ENCODE measurements around the gene ARPC1B.
"Not testable (repeated sequence)": the region's sequence is repeated elsewhere in the genome, so short reads cannot be mapped to it uniquely, and the experiment has no call there.

The ARPC1B gene

DNA sequence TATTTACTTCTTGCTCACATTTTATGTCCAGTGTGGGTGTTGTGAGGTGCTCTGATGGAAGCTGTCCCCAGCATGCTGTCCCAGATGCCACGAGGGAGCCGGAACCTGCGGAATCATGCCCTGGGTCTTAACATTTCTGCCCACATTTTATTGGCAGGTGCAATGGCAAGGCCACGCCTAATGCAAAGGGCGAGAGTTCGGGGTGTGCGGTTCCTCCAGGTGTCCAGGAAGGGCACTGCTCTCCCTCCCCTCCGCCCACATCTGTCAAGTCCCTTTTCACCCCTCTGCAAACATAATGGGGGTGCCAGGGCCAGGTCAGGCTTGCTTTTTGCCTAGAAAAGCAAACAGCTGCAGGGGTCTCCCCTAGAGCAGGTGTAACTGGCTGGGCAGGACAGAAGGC lies 17.5 kb downstream of the ARPC1B start:
- no peak for DNase-seq

DNA sequence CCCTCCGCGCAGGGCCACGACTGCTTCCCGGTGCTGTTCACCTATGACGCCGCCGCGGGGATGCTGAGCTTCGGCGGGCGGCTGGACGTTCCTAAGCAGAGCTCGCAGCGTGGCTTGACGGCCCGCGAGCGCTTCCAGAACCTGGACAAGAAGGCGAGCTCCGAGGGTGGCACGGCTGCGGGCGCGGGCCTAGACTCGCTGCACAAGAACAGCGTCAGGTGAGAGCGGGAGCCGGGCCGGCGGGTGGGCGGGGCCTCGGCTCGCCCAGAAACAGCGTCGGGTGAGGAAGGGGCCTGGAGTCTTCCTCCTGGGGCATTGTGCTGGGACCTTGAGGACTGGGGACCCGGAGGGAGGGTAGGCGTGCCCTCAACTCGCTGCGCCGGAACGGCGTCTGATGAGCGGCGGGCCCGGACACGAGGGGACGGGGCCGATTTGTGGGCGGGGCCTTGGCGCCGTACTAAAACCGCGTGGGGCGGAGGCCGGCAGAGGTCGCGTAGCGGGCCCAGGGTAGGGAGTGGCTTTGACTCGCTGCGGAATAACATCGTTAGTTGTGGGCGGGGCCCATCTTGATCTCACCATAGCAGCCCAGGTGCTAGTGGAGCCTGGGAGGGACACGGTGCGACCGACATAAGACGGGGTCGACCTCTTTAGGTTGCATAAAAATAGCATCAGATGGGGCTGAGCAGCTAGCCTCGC lies 18.3 kb downstream of the ARPC1B start:
- peak; percentile 75 for DNase-seq

DNA sequence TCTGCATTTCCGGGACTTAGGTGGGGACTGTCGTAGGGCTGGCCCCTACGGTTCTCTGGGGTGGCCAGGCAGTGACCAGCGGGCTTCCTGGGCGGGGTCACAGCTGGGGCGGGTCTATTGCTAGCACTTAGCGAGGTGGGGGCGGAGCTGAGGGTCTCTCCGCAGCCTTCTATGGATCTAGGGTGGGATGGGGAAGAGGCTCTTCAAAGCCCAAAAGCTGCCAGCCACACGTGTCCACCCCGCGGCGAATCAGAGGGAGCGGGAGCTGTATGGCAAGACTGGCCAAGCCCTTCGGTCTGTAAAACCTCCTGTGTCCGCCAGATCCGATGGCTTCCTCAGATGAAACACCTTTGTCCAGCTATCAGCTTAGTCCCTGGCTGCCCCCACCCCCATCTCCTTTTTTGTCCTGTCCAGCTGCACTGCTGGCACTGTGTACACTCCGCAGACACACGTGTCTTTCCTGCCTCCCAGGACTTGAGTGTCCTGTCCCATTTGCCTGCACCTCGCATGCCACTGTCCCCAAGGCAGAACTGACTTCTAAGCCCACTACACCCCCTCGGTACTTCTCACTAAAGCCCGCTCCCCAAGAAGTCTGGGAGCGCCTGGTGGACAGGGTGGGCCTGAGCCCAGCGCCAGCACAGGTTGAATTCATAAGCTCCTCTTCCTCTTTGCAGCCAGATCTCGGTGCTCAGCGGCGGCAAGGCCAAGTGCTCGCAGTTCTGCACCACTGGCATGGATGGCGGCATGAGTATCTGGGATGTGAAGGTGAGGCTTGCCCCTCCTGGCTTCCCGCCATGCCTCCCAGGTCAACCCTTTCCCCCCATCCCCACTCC lies 19.0 kb downstream of the ARPC1B start:
- no peak for DNase-seq

DNA sequence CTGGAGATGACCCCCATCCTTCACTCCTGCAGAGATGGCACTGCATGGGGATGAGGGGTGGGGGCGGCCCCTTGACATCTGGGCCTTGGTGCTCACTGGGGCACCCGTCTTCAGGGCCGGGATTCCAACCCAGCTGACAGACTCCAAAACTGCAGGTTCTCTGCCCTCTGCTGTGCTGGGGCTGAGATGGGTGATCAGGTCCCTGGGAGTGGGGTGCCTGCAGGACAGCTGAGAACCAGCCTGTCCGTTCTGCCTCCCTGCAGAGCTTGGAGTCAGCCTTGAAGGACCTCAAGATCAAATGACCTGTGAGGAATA lies 19.6 kb downstream of the ARPC1B start:
- no peak for DNase-seq

DNA sequence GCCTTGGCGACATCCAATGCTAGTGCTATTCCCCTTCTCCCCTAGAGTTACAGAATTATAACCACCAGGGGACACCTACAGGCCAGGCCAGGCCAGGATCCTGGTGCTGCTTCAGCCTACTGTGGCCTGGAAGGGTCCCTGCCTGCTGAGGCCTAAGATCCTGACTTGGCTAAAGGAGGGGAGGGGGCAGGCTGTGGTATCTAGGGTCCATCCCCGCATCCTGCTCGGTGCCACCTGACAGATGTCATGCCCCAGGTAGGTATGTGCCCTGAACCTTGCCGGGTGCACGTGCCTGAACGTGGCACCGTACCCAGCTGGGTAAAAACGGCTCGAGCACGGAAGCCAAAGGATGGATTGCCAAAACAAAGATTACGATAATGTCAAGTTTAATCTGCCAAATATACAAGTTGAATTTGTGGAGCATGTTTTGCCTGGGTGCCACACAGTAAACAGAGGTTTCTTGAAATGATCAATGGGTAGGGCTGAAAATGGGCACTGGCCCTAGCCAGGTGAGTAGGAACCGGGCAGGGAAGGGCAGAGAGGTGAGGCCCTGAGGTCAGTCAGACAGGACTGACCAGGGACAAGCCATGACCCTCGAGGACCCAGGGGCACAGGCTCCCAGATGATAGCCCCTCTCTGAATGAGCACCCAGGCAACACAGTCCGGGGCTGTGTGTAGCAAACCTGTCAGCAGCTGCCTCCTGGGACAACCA lies 21.2 kb downstream of the ARPC1B start:
- no peak for DNase-seq

DNA sequence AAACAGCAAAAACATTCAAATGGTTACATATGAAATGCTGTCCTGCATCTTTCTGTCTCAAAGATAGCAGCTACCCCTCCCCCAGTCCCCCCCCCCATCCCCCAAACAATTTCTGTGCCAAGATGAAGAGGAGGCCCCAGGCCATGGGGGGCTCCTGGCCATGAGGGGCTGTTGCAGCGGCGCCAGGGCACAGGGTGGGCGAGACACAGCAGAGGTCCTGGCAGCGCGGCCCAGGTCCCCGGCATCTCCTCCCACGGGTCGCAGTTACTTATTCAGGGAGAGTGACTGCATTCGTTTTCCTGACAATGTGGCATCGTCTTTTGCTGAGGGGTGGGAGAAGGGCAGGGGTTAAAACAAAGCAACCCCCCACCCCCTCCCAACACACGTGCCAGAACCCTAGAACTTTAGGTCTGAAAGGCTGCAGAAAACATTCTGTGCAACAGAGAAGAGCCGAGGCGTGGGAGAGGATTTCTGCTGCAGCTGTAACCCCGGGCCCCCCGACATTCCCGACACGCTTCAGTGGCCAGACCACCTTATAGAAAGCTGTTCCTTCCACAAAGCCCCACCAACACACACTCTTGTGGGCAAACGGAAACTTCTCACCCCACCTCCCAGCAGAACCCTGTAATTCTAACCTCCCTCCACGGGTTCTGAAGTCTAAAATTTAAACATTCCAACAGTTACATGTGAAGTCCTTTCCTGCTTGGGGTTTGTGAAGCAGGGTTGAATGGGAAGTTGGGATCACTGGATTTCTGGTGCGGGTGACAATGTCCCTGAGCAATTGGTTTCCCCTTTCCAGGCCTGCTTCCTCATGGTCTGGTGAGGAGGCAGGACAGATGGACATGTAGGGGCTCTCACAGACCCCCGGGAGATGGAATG lies 22.1 kb downstream of the ARPC1B start:
- no peak for DNase-seq

DNA sequence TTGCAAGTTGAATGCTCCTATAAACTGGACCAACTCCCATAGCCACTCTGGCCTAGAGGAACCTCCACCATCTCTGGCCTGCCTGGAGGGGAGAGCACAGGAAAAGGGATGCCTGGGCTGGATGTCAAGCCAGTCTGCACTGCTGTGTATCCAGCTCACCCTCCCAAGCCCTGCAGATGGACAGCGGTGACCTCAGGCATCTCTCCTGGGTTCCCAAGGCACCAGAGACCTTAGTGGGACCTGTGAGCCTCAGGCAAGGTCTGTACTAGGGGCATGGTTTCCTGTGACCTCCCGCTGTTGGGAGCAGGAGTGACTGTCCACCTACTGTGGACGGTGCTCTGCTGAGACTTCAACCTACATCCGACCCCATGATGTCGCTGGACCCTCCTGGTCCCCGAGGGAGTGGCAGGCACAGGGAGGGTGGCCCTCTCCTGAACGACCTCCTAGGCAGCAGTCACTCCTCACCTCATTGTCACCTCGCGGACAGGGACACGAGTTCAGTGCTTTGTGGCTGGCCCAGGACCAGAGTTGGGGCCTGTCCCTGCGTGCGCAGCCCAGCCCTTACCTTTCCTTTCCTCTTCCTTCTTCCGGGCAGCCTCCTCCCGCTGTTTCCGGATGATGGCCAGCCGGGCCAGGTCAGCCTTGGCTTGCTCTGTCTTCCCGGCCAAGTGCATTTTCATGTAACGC lies 22.9 kb downstream of the ARPC1B start:
- no peak for DNase-seq

DNA sequence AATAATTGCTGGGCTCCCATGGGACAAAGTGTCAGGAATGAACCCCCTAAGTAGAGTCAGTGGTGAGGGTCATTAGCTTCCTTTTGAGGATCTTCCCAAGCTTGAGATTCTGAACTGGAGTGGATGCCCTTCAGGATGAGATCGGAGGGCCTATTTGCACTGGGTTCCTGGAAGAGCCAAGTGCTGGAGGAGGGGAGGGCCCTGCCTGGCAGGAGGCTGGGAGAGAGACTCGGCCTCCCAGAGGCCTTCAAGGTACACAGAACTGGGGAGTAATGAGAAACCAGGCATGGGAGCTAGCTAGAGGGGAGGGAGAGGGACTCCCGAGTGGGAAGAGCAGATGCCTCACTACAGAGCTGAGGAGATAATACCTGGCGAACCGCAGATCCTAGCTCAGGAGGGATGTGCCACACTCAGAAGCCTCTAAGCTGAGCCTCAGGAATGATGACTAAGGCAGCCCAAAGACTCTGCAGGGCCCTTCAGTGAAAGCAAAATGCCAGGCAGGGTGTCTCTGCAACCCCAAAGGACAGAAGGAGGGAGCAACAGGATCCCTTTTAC lies 24.4 kb downstream of the ARPC1B start:
- no peak for DNase-seq

DNA sequence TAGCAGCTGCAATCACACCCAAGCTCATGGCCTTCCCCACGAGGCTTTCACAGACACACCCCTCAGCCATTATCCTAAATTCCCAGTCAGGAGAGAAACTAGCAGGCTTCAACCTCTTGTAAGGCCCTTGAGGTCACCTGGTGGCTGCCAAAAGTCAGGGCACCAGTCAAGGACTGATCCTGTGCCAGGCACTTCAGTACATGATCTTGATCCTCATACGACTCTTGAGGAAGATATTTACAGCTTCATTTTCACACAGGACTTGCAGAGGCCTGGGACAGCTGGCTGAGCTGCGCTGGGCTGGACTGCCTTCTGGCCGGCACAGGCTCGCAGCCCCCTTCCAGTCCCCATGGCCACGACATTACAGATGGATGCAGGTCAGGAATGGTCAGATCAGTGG lies 25.1 kb downstream of the ARPC1B start:
- DNase-seq: no peak

DNA sequence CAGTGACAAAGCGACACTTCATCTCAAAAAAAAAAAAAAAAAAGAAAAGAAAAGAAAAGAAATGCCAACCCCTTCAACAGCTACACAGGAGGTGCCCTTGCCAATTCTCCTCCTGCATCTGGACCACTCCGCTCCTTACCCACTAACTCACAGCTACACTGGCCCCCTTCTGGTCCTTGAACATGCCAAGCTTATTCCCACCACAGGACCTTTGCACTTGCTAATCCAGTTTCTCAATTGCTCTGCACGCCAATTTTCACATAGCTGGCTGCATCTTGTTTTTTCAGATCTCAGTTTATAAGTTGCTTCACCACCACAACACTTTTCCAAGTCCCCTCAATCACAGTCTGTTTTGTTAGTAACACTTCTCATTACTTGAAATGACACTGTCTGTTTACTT lies 28.3 kb downstream of the ARPC1B start:
- DNase-seq: no peak

DNA sequence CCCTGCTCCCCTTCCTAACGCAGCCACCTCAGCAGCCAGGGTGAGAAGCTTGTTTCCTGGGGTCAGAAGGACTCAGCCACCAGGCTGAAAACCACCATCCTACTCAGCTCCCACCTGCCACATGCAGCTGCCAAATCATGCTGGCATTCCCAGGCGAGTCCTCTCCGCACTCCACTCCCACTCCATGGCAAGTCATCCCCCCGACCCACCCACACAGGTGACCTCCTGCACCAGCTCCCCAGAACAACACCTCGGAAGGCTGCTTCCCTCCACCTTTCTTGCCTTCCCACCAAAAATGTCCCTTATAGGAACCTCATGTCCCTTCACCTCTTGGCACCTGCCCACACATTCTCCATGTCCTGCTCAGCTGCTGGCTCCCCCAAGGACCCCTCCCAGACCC lies 29.2 kb downstream of the ARPC1B start:
- DNase-seq: no peak

DNA sequence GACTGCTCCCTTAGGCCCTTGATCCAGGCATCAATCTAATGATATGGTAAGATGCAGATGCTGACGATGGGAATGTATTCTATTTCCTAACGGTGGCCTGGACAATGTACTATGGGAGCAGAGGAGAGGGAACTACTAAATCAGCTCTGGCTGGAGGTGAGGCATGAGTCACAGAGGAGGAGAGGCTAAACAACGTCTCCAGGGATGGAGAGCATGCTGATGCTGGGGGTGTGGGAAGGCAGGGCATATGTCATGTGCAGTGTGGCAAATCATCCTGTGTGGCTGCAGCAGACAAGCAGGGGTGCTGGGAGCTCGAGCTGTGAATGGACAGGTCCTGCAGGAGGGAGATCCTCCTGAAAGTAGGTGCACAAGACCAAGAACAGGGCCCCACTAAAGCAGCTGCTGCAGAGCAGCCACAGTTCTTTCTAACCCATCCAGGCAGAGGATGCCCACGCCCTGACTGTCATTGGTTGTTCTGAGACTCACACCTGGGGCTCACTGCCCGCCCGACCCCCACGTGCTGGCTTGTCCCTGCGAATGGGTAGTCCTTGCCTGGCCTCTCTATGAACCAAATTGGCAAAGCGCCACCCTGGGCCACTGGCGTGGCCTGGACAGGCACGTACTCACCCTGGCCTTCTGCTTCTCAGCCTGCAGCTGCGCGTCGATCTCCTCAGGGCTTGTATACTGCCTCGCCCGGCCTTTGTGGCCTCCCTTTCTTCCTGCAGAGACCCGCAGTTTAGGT lies 29.9 kb downstream of the ARPC1B start:
- no peak for DNase-seq

DNA sequence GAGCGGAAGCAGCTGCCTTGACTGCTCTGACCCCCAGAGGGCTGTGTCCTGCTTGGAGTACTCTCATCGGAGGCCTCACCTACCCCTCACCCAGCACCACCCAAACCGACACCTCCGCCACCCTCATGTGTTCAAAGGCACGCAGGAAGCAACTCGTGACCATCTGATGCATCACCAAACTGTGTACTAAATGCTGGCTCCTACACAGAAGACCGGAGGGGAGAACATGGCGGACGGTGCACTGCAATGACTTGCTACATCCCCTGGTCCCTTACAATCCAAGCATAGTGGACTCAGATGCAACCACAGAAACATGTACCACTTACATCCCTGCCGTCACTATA lies 30.4 kb downstream of the ARPC1B start:
- DNase-seq: no peak

DNA sequence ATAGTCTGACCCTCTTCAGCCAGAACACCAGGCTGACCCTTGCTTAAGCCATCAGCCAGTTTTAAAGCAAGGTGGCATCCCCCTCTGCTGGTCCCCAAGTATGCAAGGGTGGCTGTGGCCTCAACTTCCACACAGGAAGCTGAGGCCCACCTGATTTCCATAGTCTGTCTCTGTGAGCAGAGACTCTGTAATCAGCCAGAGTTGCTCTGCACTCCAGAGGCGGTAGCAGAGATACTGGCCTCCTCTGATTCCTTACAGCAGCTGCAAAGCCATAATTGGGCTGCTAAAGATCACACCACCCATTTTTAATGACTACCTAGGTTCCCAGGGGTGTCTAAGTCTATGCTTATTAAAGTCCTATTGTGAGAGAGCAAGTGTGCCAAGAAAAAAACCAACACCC lies 32.0 kb downstream of the ARPC1B start:
- peak; percentile 82 for DNase-seq

DNA sequence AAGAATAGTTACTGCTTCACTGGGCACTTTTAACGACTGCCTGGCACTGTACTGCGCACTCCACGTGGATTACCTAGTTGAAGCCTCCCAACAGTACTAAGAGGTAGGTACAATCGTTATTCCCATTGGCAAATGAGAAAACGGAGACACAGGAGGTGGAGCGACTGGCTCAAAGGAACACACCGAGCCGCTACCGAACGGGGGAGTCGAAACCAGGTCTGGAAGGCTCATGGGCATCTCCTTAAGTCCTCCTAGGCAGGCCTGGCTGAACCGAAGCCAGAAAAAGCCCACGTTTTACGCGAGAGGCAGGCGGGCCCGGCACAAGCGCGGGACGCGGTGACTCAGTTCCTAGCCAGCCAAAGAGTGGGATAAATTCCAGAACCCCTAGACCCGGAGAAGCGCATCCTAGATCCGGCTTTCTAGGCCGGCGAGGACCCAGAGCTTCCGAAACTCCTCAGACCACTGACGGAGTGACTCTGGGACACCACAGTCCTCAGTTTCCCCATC lies 33.4 kb downstream of the ARPC1B start:
- DNase-seq: peak; percentile 26

DNA sequence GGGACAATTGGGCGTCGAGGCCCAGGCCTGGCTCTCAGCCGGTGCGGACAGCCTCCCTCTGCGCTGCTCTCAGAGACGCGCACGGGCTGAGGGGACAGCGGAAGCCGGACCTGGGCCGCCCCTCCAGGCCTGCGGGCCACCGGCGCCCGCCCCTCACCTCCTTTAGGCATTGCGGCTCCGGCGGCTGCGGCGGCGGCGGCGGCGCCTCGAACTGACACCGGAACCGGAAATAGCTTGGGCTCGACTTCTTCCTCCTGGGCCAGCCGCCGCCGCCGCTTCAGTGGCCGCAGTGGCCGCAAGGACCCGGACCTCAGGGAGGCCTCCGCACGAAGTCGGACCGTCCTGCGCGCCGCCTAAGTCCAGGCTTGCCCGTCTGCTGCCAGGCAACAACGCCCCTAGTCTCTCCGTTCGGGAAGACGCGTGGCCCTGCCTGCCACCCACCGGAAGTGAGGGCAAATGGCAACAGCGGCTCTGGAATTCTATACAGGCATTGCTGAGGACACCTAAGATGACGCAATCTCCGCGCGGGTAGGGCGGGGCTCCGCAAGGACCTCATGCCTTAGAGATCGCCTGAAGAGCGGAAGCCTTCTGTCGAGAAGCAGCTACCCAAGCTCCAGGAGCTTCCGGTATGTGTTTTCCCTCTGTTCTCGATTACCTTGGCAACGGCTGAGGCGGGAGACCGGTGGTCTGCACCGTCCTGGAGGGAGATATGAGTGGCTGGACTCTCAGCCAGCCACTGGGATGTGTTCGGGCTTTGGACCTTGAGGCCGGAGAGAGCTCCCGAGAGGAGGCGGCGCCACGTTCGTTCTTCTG lies 34.1 kb downstream of the ARPC1B start, which contains the start of the genes BUD31 and PDAP1:
BUD31 (plus strand) TSS at position 591 of the 813 bp plus-strand sequence. CDS start 2,124 bp downstream, outside the sequence.
PDAP1 (minus strand) TSS at position 219 of the 813 bp plus-strand sequence; CDS start at position 170, 49 bp downstream.
- DNase-seq: peak; percentile 89

DNA sequence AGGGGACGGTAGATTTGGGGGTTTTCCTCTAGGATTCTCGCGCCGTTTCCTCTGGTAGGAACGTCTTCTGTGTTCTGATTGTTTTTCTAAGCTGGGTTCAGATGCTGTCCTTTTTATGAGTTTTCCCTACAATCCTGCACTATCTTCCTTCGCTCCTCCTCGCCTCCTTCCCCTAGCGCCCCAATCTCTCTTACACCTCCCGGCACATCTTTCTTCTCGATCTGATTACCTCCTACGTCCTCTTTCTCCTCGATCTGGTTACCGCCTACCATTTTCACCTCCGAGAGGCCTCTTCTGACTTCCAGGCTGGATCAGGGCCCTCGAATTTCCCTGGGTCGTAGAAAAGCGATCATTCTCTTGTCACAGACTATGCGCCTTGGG lies 34.7 kb downstream of the ARPC1B start:
- no peak for DNase-seq

DNA sequence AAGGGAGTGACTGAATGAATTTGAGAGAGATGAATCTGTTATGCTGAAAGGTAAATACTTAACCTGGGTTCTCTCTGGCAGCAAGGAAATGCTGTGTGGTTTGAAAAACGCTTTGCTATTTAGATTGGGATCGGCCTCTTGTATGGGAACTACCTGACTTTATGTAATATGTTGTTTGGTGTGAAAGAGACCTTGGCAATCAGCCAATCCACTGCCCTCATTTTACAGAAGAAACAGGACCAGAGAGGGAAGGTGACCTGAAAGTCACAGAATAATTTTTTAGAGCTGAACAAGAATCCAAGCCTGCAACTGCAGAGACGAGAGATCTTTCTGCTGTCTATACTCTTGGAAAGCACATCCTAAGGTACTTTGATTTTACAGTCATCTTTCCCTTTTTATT lies 35.3 kb downstream of the ARPC1B start:
- DNase-seq: no peak

DNA sequence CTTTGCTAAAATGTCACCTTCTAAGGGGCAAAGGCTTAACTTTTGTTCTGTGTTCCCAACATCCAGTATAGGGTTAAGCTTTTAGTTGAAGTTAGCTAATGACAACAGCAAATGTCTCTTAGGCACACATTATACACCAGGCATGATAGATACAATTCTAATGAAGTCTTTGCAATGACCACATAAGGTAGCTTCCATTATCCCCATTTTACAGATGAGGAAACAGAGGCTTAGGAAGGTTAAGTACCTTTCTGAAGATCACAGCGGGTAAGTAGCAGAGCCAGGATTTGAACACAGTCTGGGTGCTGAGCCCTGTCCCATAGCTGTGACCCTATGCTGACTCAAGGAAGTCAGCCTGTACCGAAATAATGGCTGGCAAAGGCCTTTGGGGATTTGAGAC lies 36.1 kb downstream of the ARPC1B start:
- no peak for DNase-seq

DNA sequence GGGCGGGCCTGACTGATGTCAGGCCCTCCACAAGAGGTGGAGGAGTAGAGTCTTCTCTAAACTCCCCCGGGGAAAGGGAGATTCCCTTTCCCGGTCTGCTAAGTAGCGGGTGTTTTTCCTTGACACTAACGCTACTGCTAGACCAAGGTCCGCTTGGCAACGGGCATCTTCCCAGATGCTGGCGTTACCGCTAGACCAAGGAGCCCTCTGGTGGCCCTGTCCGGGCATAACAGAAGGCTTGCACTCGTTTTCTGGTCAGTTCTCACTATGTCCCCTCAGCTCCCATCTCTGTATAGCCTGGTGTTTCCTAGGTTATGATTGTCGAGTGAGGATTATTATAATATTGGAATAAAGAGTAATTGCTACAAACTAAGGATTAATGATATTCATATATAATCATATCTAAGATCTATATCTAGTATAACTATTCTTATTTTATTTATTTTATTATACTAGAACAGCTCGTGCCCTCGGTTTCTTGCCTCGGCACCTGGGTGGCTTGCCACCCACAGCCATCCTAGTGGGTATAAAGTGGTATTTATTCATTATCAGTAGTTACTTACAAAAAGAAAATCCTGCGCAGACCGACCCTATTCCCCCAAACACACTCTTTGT lies 41.1 kb downstream of the ARPC1B start:
- DNase-seq: not testable (repeated sequence)

All from NCI-H1436 (cell line).